Measurements from ENCODE around the gene SH3BP1. TPM values are rescaled to one million over a fixed set of nuclear protein-coding genes. Genes with fewer than 3 reads are reported as not detected.

SH3BP1 gene
- total RNA-seq, 1 experiment from 2014 or later, result 12.9 TPM

DNA sequence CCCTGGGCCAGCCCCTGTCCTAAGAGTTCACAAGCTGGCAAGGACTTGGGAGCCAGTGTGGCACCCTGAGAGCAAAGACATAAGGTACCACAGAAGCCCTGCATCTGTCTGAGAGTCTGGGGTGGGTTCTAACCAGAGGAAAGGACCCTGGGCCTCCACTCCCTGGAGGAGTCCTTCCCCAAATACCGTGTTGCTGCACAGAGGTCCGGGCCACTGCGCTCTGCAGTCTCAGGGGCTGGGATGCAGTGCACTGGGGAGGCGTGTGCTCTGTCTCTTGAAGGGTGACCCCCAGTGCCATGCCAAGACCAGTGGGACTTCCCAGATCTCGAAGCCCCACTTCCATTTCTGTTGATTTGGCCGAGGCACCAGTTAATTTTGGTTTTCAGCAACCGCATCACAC lies 4.3 kb upstream of the SH3BP1 start:
- BruUV-seq (replicated peaks), result no TSS peak
- POLR2A ChIA-PET (ENCODE audit: low non-redundant PET), result no interaction called here
- CTCF ChIA-PET, result interaction anchor here (1.0 to 2.5 kb wide), 2 partner anchors 8 kb away, joined by 3 to 17 read pairs; no protein-coding TSS in a partner anchor
- Histone ChIP-seq H3K9me3 (ENCODE audit: low read depth, low read length, poor library complexity, severe bottlenecking) (no peaks in the 10 kb centered on the region), H3K4me1 (ENCODE audit: insufficient read depth, low read length, poor library complexity, severe bottlenecking) (peaks cover 30% of the 10 kb centered on the region), H3K4me3 (ENCODE audit: low read depth, low read length, poor library complexity, severe bottlenecking) (no peak overlapping the region), H3K27ac (ENCODE audit: low read depth, low read length, poor library complexity, severe bottlenecking) (peak overlapping the region; percentile 77), H3K27me3 (replicated peaks; ENCODE audit: insufficient read depth, low read depth, low read length, poor library complexity) (no peaks in the 10 kb centered on the region), H3K36me3 (ENCODE audit: insufficient read depth, low read length, poor library complexity, severe bottlenecking) (no peaks in the 10 kb centered on the region)
- no peak for TF ChIP-seq EZH2 (IDR thresholded peaks at IDR 0.05; ENCODE audit: borderline replicate concordance, low read depth, low read length, poor library complexity, severe bottlenecking)
- TF ChIP-seq, protein P1, sequence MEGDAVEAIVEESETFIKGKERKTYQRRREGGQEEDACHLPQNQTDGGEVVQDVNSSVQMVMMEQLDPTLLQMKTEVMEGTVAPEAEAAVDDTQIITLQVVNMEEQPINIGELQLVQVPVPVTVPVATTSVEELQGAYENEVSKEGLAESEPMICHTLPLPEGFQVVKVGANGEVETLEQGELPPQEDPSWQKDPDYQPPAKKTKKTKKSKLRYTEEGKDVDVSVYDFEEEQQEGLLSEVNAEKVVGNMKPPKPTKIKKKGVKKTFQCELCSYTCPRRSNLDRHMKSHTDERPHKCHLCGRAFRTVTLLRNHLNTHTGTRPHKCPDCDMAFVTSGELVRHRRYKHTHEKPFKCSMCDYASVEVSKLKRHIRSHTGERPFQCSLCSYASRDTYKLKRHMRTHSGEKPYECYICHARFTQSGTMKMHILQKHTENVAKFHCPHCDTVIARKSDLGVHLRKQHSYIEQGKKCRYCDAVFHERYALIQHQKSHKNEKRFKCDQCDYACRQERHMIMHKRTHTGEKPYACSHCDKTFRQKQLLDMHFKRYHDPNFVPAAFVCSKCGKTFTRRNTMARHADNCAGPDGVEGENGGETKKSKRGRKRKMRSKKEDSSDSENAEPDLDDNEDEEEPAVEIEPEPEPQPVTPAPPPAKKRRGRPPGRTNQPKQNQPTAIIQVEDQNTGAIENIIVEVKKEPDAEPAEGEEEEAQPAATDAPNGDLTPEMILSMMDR (conservative IDR thresholded peaks at IDR 0.05; ENCODE audit: low read depth, low read length), result no peak
- intact Hi-C loops (cut with micrococcal nuclease; ENCODE audit: unreplicated experiment), result no loop called here
- DNase-seq (ENCODE audit: low spot score), result no peak

DNA sequence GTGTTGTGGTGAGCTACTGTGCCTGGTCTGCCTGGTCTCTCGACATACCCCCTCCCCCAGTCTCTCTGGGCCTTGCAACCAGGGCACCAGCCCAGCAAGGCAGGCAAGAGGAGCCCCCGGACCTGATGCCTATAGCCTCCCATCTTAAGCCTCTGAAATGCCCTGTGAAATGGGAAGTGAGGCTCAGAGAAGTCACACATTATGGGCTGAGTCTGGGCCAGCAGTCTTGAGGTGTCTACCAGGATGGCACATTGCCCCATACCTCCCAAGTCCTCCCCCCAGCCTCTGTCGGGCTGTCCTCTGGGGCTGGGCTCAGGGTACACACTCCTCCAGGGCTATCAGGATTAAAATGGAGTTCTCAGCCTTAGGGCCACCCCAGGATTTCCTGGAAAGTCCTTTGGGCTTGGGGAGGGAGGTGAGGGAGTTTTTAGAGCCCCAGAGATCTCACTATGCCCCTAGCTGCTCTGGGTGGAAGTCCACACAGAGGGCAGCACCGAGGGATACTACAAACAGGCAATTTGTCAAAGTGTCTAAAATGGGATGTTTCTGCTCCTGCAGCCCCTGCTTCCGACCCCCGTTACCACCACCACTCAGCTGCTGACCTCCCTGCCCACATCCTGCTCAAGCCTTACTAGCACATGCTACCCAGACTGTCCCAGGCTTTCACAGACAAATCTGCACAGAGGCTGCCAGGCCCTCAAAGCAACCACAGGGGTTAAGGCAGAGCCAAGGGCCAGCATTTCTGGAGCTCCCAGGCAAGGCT lies 3.1 kb upstream of the SH3BP1 start:
- CTCF ChIA-PET, result no interaction called here

DNA sequence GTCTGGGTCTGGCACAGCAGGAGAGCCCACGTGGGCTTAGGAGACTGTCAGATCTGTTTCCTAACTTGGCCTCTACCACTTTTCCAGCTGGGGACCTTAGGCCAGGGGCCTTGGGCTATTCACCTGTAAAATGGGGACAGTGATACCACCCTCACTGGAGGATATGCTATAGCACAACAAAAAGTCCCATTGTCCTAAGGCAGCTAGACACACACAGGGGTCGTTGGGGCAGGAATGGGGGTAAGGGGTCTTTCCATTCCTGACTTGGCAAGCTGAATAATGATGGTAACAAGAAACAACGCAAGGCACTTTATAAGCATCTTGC lies 2.6 kb upstream of the SH3BP1 start:
- TF ChIP-seq, protein P1 (conservative IDR thresholded peaks at IDR 0.05; ENCODE audit: low read depth, low read length), result no peak
- TF ChIP-seq EZH2 (IDR thresholded peaks at IDR 0.05; ENCODE audit: borderline replicate concordance, low read depth, low read length, poor library complexity, severe bottlenecking), result no peak
- DNase-seq (ENCODE audit: low spot score), result no peak
- Histone ChIP-seq H3K4me1 (ENCODE audit: insufficient read depth, low read length, poor library complexity, severe bottlenecking) (peaks cover 34% of the 10 kb centered on the region), H3K27ac (ENCODE audit: low read depth, low read length, poor library complexity, severe bottlenecking) (no peak overlapping the region), H3K9me3 (ENCODE audit: low read depth, low read length, poor library complexity, severe bottlenecking) (no peaks in the 10 kb centered on the region), H3K27me3 (replicated peaks; ENCODE audit: insufficient read depth, low read depth, low read length, poor library complexity) (no peaks in the 10 kb centered on the region), H3K36me3 (ENCODE audit: insufficient read depth, low read length, poor library complexity, severe bottlenecking) (no peaks in the 10 kb centered on the region), H3K4me3 (ENCODE audit: low read depth, low read length, poor library complexity, severe bottlenecking) (no peak overlapping the region)
- POLR2A ChIA-PET (ENCODE audit: low non-redundant PET), result interaction anchor here (1.1 kb wide), 1 partner anchor 21 kb away, joined by 3 read pairs; the partner anchor contains the start of gene PDXP
- intact Hi-C loops (cut with micrococcal nuclease; ENCODE audit: unreplicated experiment), result no loop called here
- BruUV-seq (replicated peaks), result no TSS peak
- CTCF ChIA-PET, result no interaction called here

More for the DNA sequence above, 3.1 kb upstream of the SH3BP1 start:
- POLR2A ChIA-PET (ENCODE audit: low non-redundant PET), result interaction anchor here (1.1 kb wide), 1 partner anchor 22 kb away, joined by 3 read pairs; the partner anchor contains the start of gene PDXP
- intact Hi-C loops (cut with micrococcal nuclease; ENCODE audit: unreplicated experiment), result no loop called here
- DNase-seq (ENCODE audit: low spot score), result peak; percentile 58
- Histone ChIP-seq H3K27me3 (replicated peaks; ENCODE audit: insufficient read depth, low read depth, low read length, poor library complexity) (no peaks in the 10 kb centered on the region), H3K27ac (ENCODE audit: low read depth, low read length, poor library complexity, severe bottlenecking) (no peak overlapping the region), H3K36me3 (ENCODE audit: insufficient read depth, low read length, poor library complexity, severe bottlenecking) (no peaks in the 10 kb centered on the region), H3K9me3 (ENCODE audit: low read depth, low read length, poor library complexity, severe bottlenecking) (no peaks in the 10 kb centered on the region), H3K4me3 (ENCODE audit: low read depth, low read length, poor library complexity, severe bottlenecking) (no peak overlapping the region), H3K4me1 (ENCODE audit: insufficient read depth, low read length, poor library complexity, severe bottlenecking) (peaks cover 34% of the 10 kb centered on the region)
- BruUV-seq (replicated peaks), result no TSS peak
- TF ChIP-seq, protein P1 (conservative IDR thresholded peaks at IDR 0.05; ENCODE audit: low read depth, low read length), result 0 out of 2 replicates have a peak, but pooled peaks have one; percentile 17
- no peak for TF ChIP-seq EZH2 (IDR thresholded peaks at IDR 0.05; ENCODE audit: borderline replicate concordance, low read depth, low read length, poor library complexity, severe bottlenecking)
